HTR-8/SVneo (cell line): ENCODE measurements around the gene EMB.
"Not testable (repeated sequence)": the region's sequence is repeated elsewhere in the genome, so short reads cannot be mapped to it uniquely, and the experiment has no call there.

Experiments
- DNase-seq: peaks from one replicate; pipeline ENCODE4 v3.0.0; 2011; ENCODE audit warnings: low spot score, mixed read lengths; ENCODE audit not compliant: insufficient read length
- FAIRE-seq: peaks from 2 replicates; lab custom pipeline; 2011; peaks lifted over from hg19 to GRCh38; lab: Jason Lieb, UNC

The EMB gene, protein sequence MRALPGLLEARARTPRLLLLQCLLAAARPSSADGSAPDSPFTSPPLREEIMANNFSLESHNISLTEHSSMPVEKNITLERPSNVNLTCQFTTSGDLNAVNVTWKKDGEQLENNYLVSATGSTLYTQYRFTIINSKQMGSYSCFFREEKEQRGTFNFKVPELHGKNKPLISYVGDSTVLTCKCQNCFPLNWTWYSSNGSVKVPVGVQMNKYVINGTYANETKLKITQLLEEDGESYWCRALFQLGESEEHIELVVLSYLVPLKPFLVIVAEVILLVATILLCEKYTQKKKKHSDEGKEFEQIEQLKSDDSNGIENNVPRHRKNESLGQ

DNA sequence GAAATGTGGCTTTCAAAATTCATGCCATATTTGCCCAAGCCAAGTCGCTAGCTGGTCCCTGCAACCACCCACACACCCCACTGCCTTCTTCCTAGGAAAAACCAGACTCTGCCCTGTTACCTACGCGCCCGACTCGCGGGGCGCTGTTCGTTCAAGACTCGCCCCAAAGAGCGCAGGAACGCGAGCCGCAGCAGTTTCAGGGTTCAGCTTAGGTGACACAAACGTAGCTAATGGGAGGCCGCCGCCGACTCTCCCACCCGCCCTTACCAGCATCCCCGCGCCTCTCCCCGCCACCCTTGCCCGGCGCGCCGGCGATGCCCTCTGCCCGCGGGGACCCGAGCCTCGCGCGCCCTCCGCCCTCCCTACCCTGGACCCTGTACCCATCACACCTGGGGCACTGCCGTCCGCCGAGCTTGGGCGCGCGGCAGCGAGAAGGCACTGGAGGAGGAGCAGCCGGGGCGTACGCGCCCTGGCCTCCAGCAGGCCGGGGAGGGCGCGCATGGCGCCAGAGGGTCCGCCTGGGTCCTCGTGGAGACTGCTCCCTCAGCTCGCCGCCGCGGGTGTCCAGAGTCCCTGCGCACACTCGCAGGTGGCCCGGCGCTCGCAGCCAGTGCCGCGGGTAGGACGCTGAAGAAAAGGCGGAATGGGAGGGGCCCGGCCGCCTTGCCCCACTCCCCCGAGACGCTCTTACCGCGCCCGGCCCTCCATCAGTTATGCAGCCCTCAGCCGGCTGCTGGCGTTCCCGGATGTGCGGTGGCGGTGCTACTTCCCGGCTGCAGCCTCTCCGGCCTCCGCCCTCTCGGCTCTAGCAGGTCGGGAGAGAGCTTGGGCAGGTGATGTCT lies at the start of gene EMB:
Gene EMB, minus strand, starts transcription at position 638 of the 842 bp plus-strand sequence. Its CDS starts 137 bp downstream, at position 501.
- peak; percentile 92 for DNase-seq

DNA sequence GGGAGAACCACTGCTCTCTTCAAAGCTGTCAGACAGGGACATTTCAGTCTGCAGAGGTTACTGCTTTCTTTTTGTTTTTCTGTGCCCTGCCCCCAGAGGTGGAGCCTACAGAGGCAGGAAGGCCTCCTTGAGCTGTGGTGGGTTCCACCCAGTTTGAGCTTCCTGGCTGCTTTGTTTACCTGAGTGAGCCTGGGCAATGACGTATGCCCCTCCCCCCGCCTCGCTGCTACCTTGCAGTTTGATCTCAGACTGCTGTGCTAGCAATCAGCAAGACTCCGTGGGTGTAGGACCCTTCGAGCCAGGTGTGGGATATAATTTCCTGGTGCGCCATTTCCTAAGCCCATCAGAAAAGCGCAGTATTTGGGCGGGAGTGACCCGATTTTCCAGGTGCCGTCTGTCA lies 48.4 kb upstream of the EMB start:
- not testable (repeated sequence) for DNase-seq, FAIRE-seq

More for the DNA sequence above, at the start of gene EMB:
- FAIRE-seq = peak; percentile 98

- DNase-seq = not testable (repeated sequence)
- FAIRE-seq = peak; percentile 94
Observed at GRCh38 chr5:50478790-50479189, 37.7 kb upstream of the EMB start.

- FAIRE-seq (peak; percentile 51), DNase-seq (no peak)
Observed at GRCh38 chr5:50476549-50476948, 35.5 kb upstream of the EMB start.

DNA sequence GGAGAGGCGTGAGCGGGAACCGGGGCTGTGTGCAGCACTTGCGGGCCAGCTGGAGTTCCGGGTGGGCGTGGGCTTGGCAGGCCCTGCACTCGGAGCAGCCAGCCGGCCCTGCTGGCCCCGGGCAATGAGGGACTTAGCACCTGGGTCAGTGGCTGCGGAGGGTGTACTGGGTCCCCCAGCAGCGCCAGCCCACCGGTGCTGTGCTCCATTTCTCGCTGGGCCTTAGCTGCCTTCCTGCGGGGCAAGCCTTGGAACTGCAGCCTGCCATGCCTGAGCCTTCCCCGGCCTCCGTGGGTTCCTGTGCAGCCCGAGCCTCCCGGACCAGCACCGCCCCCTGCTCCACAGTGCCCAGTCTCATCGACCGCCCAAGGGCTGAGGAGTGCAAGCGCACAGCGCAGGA lies 23.9 kb upstream of the EMB start:
- DNase-seq, FAIRE-seq: not testable (repeated sequence)

DNA sequence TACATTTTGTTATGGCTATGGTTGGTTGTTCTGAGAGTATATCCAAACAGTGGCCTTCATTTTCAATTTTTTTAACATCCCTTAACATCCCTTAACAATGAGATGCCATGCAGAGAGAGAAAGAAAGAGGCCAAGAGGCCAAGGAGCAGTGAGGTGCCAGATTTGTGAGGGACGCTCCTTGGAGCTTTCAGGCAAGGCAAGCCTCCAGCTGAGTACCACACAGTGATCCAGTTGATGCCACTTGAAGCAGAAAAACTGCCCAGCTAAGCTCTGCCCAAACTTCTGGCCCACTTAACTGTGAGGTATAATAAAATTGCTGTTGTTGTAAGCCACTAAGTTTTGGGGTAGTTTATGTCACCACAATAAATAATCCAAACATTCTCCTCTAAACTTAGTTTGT lies 22.6 kb upstream of the EMB start:
- DNase-seq (no peak), FAIRE-seq (no peak)

- DNase-seq (no peak), FAIRE-seq (no peak)
Observed at GRCh38 chr5:50463047-50463446, 22.0 kb upstream of the EMB start.

DNA sequence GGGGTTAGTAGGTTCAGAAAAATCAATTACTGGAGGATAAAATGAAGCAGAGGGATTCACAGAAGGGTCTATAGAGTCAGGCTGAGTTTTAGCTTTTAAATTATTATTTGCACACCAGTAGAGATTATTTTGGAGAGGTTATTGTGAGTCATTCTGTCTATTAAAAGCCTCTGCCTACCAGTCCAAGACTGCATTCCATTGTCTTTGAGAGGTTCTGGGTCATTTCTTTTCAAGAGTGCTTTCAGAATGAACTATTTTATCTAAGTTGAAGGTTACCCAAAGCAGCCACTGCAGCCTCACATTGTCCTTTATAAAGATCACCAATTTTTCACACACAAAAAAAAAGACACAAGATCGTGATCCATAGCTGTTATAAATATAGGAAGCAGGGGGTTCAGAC lies 21.5 kb upstream of the EMB start:
- FAIRE-seq, DNase-seq: not testable (repeated sequence)

- FAIRE-seq, DNase-seq: not testable (repeated sequence)
Observed at GRCh38 chr5:50458372-50458771, 17.3 kb upstream of the EMB start.

DNA sequence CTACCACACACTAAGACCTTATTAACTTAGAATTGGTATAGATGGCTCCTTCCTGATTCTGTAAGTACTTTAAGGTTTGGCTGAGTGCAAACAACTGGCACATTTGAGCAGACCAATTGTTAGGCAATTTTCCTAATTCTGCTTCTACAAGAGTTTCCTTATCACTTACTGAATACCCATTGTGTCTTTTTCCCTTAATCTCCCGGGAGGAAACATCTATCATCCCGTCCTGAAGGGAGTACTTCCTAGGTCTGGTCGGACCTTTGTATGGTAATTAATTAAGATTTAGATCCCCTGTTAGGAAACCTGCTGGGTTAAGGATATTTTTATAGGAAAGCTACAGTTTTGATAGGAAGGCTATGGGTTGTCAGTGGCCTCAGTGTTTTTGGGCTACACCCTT lies 8.2 kb upstream of the EMB start:
- not testable (repeated sequence) for DNase-seq
- peak; percentile 44 for FAIRE-seq

DNA sequence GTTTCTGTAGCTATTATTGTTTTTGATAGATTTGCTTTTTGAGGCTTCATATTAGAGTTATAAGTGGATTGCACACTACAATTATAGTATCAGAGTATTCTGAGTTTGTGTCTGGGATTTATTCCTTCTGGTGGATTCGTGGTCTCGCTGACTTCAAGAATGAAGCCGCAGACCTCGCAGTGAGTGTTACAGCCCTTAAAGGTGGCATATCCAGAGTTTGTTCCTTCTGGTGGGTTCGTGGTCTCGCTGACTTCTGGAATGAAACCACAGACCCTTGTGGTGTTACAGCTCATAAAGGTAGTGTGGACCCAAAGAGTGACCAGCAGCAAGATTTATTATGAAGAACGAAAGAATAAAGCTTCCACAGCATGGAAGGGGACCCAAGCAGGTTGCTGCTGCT lies 6.9 kb upstream of the EMB start:
- no peak for DNase-seq
- peak; percentile 64 for FAIRE-seq

DNA sequence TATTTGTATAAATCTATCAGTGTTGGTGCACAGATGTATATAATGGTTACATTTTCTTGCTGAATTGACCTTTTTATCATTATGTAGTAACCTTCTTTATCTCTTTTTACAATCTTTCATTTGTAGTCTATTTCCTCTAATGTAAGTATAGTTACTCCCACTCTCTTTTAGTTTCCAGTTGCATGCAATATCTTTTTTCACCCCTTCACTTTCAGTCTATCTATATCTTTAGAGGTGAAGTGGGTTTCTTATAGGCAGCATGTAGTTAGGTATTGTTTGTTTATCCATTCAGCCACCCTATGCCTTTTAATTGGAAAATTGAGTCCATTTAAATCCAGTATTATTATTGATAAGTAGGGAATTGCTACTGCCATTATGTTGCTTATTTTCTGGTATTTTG lies 6.1 kb upstream of the EMB start:
- DNase-seq (no peak), FAIRE-seq (peak; percentile 26)

DNA sequence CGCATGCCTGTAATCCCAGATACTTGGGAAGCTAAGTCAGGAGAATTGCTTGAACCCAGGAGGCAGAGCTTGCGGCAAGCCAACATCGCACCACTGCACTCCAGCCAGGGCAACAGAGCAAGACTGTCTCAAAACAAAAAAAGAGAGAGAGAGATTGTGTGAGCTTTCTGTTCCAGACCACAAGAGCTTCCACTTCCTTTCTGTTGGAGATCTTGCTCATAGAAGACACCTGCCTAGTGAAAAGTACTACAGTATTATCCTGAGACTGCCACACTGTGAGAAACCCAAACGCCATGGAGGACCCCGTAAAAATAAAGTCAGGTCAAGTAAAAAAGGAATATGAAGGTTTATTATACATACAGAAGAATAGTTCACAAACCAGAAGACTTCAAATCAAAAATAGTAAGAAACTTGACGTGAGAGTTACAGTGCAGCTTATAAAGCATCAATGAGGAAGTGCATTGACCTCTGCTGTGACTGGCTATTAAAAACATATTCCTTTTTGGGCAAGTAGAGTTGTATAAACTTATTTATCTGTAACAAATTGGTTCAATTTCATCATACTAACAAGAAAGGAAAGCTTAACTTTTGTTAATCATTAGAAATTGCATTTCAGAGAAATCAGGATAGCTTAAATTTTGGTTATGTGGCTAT lies 4.3 kb upstream of the EMB start:
- peak; percentile 81 for FAIRE-seq
- no peak for DNase-seq

DNA sequence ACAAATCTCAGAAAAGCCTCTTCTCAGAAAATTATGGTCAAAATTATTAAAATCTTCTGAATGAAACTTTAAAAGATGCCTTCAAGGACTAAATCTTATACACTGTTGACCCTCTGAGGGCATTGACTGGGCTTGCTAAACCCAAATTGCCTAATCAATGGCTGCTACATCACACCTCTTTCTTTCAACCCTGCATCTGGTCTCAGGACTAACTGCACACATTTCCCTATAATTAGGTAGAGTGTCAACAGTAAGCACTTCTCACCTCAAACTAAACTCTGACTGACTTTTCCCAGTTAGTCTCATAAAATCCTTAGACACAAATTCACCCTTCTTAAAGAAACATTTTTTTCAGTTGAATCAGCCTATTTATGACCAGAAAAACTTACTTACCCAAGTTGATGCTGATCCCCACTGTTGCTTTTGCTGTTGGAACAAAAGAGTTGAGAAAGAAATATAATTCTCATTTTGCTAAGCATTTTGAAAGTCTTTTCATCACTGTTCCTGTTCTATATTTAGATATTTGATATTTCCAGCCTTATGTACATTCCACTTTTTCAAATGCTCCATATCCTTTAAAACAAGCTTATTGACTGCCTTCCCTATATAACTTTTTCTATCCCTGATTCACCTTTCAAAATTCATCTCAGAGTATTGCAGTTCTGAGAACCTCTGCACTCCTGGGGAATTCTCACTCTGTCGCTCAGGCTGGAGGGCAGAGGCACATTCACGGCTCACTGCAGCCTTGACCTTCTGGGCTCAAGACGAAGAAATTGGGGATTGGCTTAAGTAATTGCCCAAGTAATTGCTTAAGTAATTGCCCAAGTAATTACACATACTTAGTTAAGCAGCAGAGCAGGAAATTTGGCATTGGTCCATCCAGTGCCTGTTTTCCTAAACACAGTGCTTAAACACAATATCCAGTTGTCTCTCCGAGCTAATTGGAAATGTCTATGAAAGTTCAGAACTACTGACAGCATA lies 1.8 kb upstream of the EMB start:
- not testable (repeated sequence) for DNase-seq
- FAIRE-seq = peak; percentile 98

GRCh38 chr5:50441493-50441955 lies 436 bp upstream of the EMB start:
- no peak for FAIRE-seq
- peak; percentile 30 for DNase-seq

DNA sequence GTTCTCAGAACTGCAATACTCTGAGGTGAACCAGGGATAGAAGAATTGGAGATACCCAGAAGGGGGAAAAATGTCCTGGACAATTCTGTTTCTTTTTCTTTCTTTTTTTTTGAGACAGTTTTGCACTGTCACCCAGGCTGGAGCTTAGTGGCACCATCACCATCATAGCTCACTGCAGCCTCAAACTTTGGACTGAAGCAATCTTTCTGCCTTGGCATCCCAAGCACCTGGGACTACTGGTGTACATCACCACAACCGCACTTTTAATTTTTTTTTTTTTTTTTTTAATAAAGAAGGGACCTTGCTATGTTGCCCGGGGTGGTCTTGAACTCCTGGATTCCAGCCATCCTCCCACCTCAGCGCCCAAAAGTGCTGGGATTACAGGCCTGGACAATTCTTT lies 1.9 kb downstream of the EMB start:
- FAIRE-seq (no peak), DNase-seq (no peak)

DNA sequence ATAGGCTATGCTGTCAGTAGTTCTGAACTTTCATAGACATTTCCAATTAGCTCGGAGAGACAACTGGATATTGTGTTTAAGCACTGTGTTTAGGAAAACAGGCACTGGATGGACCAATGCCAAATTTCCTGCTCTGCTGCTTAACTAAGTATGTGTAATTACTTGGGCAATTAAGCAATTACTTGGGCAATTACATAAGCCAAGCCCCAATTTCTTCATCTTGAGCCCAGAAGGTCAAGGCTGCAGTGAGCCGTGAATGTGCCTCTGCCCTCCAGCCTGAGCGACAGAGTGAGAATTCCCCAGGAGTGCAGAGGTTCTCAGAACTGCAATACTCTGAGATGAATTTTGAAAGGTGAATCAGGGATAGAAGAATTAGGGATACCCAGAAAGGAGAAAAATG lies 3.0 kb downstream of the EMB start:
- not testable (repeated sequence) for FAIRE-seq

DNA sequence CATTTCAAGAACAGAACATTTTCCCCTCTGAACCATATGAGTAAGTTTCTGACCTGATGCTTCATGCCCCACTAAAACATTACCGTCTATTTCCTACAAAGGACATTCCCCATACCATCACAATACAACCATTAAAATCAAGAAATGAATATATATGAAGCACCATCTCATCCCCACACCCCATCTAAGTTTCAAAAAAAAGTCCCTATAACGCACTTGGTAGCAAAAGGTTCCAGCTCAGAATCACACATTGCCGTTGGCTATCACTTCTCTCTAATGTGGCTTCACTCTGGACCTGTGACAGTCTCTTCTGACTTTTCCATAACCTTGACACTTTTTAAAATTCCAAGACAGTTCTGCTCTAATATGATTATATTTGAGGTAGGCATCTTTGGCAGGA lies 5.9 kb downstream of the EMB start:
- DNase-seq (no peak), FAIRE-seq (no peak)

More for the DNA sequence above, 3.0 kb downstream of the EMB start:
- DNase-seq = not testable (repeated sequence)

GRCh38 chr5:50431133-50431904 lies 9.8 kb downstream of the EMB start:
- FAIRE-seq, DNase-seq: not testable (repeated sequence)
